Stimulated activated CD8-positive, alpha-beta memory T cell treated with anti-CD3 and anti-CD28 coated beads, Interleukin-7, amount 100 ng/mL, for 1 hour (primary cell): ENCODE measurements around the gene SLC19A1.
"Not testable (repeated sequence)": the region's sequence is repeated elsewhere in the genome, so short reads cannot be mapped to it uniquely, and the experiment has no call there.

Experiments used
- DNase-seq, 2 donors: peaks; one replicate each; pipeline ENCODE4 v3.0.0-alpha.2; 2020; ENCODE audit warnings: low read depth in 2 of 2

SLC19A1 gene

DNA sequence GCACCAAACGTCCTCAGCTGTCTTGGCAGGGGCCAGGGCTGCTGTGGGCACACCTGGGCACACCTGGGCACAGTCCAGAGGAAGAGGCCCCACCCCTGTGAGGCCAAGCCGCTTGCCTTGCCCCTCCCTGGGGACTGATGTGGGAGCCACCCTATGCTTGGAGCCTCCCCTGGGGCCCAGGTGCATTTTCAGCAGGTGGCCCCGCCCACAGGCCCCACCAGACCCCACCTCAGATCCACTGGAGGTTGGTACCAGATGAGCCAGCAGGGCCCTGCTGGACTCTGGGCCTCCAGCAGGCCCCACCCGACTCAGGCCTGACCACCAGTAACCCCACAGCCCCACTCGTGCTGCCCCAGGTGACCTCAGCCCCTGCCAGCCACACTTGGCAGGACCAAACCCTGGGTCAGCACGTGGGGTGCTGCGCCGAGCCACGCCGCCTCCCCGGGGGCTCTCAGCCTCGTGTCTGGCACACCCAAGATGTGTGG is 8.8 kb downstream of the SLC19A1 start:
- no peak for DNase-seq

DNA sequence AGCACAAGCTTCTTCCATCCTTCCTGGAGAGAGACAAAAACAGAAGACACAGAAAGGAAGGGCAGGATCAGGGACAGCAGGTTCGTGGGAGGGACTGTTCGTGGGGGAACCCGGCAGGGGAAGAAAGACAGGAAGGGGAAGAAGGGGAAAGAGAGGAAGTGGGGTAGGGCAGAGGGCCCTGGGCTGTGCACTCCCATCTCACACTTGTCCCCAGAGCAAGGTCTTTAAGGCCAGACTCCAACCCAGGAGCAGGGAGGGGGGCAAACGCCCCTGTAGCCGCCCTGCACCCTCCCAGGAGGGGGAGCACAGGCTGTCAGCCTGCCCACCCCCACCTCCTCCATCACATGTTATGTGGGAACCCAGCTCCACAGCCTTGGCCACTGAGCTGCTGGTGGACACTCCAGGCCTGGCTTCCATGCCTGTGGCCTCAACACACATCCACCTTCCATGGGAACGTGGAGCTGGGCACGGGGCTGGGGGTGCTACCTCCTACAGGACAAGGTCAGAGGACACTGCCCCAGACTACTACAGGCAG is 9.3 kb downstream of the SLC19A1 start:
- no peak for DNase-seq

DNA sequence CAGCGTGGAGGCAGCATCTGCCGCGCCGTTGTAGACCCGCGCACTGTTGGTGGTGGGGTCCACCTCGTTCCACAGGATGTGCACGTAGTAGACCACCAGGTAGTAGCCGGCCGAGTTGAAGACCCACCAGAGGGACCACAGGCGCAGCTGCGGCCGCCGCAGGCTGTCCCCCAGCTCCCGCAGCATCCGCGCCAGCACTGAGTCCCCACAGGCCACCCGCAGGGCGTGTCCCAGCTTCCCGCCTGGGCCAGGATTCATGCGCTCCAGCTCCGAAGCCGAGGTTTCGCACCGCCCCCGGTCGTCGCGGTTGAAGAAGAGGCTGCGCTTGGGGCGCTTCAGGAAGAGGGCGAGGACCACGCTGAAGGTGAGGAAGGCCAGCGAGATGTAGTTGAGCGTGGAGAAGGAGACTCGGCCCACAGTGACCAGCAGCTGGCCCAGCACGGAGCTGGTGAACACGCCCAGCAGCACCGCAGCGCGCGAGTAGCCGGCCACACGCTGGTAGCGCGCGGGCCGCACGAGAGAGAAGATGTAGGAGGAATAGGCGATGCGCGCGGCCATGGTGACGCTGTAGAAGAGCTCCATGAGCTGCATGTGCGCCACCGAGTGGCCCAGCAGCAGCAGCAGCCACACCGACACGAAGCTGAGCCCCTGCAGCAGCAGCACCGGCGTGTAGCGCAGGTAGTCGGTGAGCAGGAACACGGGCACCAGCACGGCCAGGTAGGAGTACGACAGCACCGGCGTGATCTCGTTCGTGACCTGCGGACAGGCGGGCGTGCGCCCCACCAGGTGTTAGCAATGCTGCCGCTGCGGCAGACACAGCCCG is 10.6 kb downstream of the SLC19A1 start:
- no peak for DNase-seq

DNA sequence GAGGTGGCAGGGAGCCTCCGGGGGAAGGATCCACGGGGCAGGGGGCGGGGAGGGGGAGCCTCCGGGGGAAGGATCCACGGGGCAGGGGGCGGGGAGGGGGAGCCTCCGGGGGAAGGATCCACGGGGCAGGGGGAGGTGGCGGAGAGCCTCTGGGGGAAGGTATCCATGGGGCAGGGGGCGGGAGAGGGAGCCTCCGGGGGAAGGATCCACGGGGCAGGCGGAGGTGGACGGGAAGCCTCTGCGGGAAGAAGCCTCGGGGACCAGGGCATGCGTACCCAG is 11.2 kb downstream of the SLC19A1 start:
- DNase-seq, result not testable (repeated sequence)

DNA sequence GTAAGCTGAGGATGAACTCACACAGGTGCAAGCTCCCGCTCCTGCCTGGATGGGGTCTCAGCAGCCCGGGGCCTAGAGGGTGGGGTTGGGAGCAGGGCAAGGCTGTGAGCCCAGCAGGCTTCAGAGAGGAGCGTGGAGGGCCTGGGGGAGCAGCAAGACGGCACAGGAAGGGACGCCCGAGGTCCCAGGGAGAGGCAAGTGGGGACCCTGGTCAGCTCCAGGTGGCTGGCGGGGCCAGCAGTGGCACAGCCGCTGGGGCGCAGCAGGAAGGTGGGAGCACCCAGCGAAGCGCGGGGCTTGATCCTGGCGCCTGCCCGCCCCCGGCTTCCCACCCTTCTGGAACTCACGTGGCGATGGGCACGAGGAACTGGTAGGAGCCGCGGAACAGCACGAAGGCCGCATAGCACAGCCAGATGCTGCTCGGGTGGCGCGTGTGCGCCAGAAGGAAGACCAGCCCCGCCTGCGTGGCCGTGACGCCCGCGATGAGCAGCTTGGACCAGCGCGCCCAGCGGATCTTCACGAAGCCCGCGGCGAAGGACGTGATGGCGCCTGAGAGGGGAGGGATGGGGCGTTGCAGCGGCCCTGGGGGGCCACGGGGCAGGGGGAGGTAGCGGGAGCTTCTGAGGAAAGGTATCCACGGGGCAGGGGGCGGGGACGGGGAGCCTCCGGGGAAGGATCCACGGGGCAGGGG is 11.7 kb downstream of the SLC19A1 start:
- no peak for DNase-seq

DNA sequence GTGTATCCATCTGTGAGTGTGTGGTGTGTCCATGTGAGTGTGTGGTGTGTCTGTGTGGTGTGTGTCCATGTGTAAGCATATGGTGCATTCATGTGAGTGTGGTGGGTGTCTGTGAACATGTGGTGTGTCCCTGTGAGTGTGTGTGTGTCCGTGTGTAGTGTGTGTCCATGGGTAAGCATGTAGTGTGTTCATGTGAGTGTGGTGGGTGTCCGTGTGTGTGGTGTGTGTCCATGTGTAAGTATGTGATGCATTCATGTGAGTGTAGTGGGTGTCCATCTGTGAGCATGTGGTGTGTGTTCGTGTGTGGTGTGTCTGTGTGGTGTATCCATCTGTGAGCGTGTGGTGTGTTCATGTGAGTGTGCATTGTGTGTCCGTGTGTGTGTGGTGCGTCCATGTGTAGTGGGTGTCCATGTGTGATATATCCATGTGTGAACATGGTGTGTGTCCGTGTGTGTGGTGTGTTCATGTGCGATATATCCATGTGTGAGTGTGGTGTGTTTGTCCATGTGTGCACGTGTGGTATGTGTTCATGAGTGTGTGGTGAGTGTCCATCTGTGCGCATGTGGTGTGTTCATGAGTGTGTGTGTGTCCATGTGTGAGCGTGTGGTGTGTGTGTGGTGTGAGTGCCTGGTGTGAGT is 12.3 kb downstream of the SLC19A1 start:
- no peak for DNase-seq

DNA sequence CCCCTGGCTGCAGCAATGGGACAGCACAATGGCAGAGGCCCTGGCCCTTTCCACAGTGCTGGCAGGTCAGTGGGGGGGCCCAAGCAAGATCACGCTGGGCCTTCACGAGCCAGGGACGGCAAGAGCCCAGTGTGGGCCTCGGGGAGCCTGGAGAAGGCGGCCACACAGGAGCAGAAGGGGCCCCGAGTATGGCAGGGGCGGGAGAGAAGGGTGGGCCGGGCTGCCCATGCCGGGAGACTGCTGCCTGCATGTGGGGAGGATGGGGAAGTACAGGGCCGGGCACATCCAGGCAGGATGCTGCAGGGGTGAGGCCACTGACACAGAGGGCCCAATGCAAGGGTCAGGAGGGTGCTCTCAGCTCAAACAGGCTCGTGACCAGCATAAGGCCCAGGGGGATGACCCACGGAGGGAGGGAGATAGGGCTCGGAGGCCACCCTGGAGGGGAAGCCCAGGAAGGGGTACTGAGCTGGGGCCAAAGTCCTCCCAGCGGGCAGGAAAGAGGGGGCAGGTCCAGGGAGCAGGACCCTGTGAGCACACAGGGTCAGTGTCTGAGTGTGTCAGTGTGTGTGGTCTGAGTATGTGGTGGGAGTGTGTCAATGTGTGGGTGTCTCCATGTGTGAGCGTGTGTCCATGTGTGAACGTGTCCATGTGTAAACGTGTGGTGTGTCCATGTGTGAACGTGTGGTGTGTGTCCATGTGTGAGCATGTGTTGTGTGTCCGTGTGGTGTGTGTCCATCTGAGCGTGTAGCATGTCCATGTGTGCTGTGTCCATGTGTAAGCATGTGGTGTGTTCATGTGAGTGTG is 13.1 kb downstream of the SLC19A1 start:
- no peak for DNase-seq

DNA sequence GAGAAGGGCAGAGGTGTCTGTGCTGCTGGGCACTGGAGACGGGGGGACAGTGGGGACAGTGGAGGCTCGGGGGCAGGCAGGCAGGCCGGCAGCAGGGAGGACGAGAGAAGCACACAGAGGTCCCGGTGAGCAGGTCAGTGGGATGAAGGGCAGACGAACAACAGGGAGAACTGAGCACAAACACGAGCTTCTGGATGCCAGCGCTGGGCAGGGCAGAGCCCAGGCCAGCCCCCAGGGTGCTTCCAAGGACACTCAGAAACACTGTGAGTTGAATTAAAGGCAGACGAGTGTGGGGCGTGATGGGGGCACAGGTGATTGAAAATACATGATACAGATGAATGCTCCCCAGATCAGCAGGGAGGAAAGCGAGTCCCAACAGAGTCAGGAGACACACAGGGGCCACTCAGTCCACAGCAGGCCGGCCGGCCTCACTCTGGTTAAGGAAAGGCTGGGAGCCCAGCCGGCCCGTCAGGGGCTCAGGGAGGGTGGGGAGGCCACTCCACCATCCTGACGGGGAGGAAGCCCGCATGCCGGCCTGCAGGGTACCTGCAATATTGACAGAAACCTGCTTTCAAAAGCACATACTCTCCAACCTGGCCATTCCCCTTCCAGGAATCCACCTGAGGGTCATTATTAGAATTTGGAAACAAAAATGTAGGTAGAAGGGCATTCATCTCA is 14.1 kb downstream of the SLC19A1 start:
- DNase-seq, result no peak

DNA sequence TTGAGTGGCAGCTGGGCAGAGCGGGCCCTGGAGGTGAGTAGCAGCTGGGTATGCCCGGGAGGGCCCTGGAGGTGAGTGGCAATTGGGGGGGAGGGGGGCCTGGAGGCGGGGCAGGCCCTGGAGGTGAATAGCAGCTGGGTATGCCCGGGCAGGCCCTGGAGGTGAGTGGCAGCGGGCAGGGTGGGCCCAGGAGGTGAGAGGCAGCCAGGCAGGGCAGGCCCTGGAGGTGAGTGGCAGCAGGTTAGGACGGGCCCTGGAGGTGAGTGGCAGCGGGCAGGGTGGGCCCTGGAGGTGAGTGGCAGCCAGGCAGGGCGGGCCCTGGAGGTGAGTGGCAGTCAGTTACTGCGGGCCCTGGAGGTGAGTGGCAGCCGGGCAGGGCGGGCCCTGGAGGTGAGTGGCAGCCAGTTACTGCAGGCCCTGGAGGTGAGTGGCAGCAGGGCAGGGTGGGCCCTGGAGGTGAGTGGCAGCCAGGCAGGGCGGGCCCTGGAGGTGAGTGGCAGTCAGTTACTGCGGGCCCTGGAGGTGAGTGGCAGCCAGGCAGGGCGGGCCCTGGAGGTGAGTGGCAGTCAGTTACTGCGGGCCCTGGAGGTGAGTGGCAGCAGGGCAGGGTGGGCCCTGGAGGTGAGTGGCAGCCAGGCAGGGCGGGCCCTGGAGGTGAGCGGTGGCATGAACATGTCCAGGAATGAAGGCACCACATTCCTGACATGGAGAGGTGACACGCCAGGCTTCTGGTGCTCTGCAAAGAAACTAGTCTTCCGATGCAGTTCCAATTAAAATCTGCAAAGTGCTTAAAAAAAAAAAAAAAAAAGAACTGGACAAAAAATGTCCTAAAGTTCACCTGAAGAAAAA is 14.9 kb downstream of the SLC19A1 start:
- not testable (repeated sequence) for DNase-seq

DNA sequence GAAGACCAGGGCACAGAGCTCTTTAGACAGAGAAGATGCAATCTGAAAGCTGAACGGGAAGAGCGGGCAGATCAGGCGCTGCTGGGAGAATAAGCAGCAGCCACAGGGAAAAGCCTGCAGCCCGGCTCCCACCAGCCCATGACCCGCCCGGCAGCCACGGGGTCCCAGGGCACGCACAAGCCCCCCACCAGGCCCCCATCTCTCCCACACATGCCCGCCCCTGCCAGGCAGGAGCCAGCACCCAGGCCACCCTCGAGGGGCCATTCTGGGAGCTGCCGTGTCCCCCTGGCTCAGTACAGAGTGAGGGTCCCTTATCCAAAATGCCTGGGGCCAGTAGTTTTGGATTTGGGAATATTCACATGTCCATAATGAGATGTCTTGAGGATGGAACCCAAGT is 16.3 kb downstream of the SLC19A1 start:
- no peak for DNase-seq

DNA sequence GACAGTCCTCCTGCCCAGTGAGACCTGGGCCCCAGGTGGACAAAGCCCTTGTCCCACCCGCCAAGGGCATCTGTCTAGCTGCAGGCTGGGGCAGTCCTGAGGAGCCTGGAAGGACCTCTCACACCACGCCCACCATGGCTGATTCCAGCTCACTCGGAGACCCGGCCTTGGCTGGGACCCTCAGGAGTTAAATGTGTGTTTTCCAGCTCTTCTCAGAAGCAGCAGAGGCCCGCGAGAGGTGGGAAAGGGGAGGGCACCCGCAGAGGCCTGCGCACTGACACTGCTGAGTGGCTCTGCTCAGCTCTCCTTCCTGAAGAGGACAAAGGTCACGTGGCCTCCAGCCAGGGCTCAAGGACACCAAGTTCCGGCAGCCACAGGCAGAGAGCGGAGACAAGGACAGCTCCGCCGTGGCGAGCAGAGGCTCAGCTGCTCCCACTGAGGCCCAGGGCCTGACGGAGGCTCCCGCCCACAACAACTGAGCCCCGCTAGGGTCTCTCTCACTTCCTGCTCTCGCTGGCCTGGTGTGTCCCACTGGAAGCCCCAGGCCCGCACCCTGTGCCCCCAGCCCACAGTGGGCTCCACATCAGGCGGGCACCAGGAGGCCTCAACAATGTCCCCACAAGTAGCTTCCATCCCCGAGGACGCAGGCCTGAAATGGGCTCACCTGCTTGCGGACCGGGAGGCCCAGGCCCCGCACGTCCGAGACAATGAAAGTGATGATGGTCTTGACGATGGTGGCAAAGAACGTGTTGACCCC is 16.9 kb downstream of the SLC19A1 start:
- no peak for DNase-seq

DNA sequence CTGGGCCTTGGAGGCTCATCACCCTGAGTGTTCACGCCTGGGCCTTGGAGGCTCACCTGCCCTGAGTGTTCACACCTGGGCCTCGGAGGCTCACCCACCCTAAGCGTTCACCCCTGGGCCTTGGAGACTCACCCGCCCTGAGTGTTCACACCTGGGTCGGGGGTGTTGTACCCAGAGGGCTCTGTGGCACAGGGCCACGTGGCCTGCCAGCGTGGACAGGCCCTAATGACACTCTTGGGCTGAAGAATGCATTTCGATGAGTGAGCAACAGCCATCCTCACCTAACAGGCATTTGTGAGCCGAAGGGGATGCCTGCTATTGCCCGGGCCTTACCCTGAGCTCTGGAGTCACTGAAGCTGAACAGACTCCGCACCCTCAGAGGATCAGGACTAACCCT is 17.5 kb downstream of the SLC19A1 start:
- DNase-seq, result no peak

DNA sequence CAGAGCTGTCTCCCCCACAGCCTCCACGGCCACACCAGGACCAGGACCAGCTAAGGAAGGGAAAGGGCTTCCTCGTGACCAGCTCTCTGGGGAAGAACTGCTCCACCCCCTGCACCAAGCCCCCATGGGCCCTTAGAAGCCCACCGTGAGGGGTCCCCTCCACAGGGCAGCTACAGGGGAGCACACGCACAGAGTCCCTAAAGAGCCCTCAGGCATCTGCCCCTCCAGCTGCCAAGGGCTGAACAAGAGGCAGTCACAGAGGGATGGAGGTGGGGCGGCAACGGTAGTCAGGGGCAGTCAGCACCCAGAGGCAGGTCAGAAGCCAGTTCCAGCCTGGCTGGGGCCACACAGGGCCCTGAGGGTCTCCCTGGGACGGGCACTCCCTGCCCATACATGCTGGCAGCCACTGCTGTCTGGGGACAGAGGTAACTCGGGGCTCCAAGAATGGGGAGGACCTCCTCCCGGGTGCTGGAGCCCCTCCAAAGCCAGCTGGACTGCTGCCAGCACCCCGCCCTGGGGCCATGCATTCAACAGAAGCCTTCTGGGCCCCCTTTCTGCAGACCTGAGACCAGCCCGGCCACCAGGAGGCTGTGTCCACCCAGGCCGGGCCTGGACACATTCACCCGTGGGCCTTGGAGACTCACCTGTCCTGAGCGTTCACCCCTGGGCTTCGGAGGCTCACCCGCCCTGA is 18.7 kb downstream of the SLC19A1 start:
- no peak for DNase-seq

DNA sequence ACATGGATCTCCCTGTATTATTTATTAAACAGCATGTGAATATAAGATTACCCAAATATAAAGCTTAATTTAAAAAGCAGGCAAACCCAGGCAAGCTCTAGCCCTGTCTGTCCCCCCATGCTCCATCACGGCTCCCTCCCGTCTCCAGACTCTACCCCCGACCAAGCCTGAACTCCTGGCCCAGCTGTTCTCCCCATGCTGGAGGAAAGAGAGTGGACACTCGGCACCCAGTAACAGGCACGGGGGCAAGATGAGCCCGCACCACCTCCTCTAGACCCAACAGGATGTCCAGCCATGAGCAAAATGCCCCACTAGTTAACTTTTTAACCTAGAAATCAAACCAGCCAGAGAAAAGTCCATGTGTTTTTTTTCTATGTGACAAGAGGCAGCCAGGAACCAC is 19.3 kb downstream of the SLC19A1 start:
- DNase-seq, result no peak

DNA sequence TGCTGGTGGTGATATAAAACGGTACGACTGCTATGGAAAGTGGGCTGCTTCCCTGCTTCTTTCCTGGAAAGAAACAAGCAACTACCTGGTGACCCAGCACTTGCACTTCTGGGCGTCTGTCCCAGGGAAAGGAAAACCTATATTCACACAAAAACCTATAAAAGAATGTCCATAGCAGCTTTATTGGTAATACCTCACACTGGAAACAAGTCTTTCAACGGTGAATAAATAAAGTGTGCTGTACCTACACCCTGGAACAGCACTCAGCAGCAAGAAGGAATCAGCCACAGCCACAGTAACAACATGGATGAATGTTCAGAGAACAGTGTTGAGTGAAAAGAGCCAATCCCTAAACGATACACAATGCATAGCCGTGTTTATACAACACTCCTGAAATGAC is 19.9 kb downstream of the SLC19A1 start:
- no peak for DNase-seq

DNA sequence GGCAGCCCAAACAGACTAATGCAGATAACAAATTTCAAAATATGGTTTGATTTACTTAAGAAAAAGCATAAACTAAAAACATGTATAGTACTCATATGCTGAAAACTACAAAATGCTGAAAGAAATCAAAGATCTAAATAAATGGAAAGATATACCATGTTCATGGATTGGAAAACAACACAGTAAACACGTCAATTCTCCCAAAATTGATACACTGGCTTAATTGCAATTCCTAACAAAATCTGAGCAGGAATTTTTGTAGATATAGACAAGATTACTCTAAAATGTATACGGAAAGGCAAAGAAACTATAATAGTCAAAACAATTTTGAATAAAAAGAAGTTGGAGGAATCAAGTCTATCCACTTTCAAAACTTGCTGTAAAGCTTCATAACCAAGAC is 21.0 kb downstream of the SLC19A1 start:
- no peak for DNase-seq

DNA sequence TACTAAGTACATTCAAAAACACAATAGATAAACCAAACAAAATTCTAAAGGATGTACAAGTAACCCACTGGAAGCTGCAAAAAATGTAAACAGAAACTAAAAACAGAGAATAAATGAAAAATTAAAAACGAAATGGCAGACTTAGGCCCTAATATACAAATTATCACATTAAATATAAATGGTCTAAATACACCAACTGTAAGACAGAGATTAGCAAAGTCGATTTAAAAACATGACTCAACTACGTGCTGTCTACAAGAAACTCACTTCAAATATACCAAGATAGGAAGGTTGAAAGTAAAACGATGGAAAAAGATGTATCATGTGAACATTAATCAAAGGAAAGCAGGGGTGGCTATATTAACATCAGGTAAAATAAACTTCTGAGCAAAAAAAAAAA is 23.1 kb downstream of the SLC19A1 start:
- no peak for DNase-seq

DNA sequence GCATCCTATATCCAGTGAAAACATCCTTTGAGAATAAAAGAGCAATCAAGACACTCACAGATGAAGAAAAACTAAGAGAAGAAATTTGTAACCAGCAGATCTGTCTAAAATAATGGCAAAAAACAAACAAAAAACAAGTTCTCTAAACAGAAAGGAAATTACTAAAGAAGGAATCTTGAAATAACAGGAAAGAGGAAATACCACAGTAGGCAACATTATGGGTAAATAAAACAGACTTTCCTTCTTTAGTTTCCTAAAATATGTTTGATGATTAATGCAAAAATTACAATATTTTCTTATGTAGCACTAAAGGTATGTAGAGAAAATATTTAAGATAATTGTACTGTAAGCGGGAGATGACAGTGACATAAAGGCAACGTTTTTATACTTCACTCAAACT is 23.5 kb downstream of the SLC19A1 start:
- no peak for DNase-seq
